Duodenal mucosa (tissue), 2 donors: ENCODE results near the gene MFRP.

Experiments used
- H3K27ac ChIP-seq: one replicate; pipeline ENCODE4 v1.7.0; 2013; ENCODE audit warnings: low read depth, low read length
- H3K27me3 ChIP-seq, 2 donors: one replicate each; pipeline ENCODE4 v1.7.0; 2013; ENCODE audit warnings: low read length in 2 of 2, control low read depth in 1 of 2; ENCODE audit not compliant: insufficient read depth in 2 of 2, control insufficient read depth in 1 of 2
- H3K36me3 ChIP-seq, 2 donors: one replicate each; pipeline ENCODE4 v1.7.0; 2013; ENCODE audit warnings: low read length in 2 of 2, control low read depth in 1 of 2; ENCODE audit not compliant: insufficient read depth in 2 of 2, control insufficient read depth in 1 of 2
- H3K4me1 ChIP-seq, 2 donors: one replicate each; pipeline ENCODE4 v1.7.0; 2013; ENCODE audit warnings: low read length in 2 of 2, control low read depth in 1 of 2; ENCODE audit not compliant: insufficient read depth in 2 of 2, control insufficient read depth in 1 of 2
- H3K4me3 ChIP-seq, 2 donors: one replicate each; pipeline ENCODE4 v1.7.0; 2013; ENCODE audit warnings: low read length in 2 of 2, low read depth in 1 of 2
- H3K9ac ChIP-seq, 2 donors: one replicate each; pipeline ENCODE4 v1.7.0; 2013; ENCODE audit warnings: low read length in 2 of 2, low read depth in 1 of 2
- H3K9me3 ChIP-seq, 2 donors: one replicate each; pipeline ENCODE4 v1.7.0; 2013; ENCODE audit warnings: low read length in 2 of 2, control low read depth in 1 of 2; ENCODE audit not compliant: control insufficient read depth in 1 of 2

The MFRP gene

GRCh38 chr11:119337581-119338317 is 8.8 kb downstream of the MFRP start:
- Histone ChIP-seq H3K9me3 (no peaks in the 10 kb centered on the region), H3K27ac (peak overlapping the region; percentile 59), H3K9ac (peak overlapping the region in 1 of 2 donors; percentile 25), H3K4me3 (no peak overlapping the region), H3K4me1 (peaks cover 38 to 57% of the 10 kb centered on the region in 2 donors), H3K36me3 (peaks cover 0 to 4% of the 10 kb centered on the region in 2 donors), H3K27me3 (peaks cover 0 to 3% of the 10 kb centered on the region in 2 donors)

- Histone ChIP-seq H3K9me3 (no peaks in the 10 kb centered on the region), H3K27me3 (peaks cover 0 to 3% of the 10 kb centered on the region in 2 donors), H3K36me3 (peaks cover 0 to 4% of the 10 kb centered on the region in 2 donors), H3K4me3 (no peak overlapping the region), H3K9ac (no peak overlapping the region), H3K27ac (no peak overlapping the region), H3K4me1 (peaks cover 38 to 57% of the 10 kb centered on the region in 2 donors)
Measured at GRCh38 chr11:119336744-119337469, 9.6 kb downstream of the MFRP start.

GRCh38 chr11:119335655-119336543 is 10.6 kb downstream of the MFRP start:
- Histone ChIP-seq H3K27me3 (peaks cover 0 to 3% of the 10 kb centered on the region in 2 donors), H3K4me3 (peak overlapping the region; percentile 95 to 98), H3K27ac (no peak overlapping the region), H3K9me3 (no peaks in the 10 kb centered on the region), H3K4me1 (peaks cover 32 to 52% of the 10 kb centered on the region in 2 donors), H3K36me3 (peaks cover 0 to 4% of the 10 kb centered on the region in 2 donors), H3K9ac (no peak overlapping the region)

GRCh38 chr11:119335091-119335654 is 11.3 kb downstream of the MFRP start:
- peaks cover 30 to 52% of the 10 kb centered on the region in 2 donors for H3K4me1 ChIP-seq
- peaks cover 0 to 3% of the 10 kb centered on the region in 2 donors for H3K27me3 ChIP-seq
- H3K9ac ChIP-seq, result peak overlapping the region; percentile 81 to 91
- peak overlapping the region; percentile 95 to 98 for H3K4me3 ChIP-seq
- H3K36me3 ChIP-seq, result peaks cover 0 to 4% of the 10 kb centered on the region in 2 donors
- no peaks in the 10 kb centered on the region for H3K9me3 ChIP-seq
- no peak overlapping the region for H3K27ac ChIP-seq

- Histone ChIP-seq H3K9me3 (no peaks in the 10 kb centered on the region), H3K27ac (peak within 1 kb of the TSS; percentile 64), H3K36me3 (peaks cover 0 to 4% of the 10 kb centered on the region in 2 donors), H3K27me3 (peaks cover 3 to 4% of the 10 kb centered on the region in 2 donors), H3K4me1 (peaks cover 28 to 49% of the 10 kb centered on the region in 2 donors), H3K9ac (peak within 1 kb of the TSS; percentile 81 to 91), H3K4me3 (peak within 1 kb of the TSS; percentile 95 to 98)
Measured at GRCh38 chr11:119334174-119334930, 12.2 kb downstream of the MFRP start, which contains the start of gene RNF26. Gene RNF26 (plus strand): TSS chr11:119334527. CDS start chr11:119335123, 596 bp downstream.

- no peak overlapping the region for H3K9ac ChIP-seq
- no peaks in the 10 kb centered on the region for H3K9me3 ChIP-seq
- H3K4me1 ChIP-seq, result peaks cover 15 to 31% of the 10 kb centered on the region in 2 donors
Measured at GRCh38 chr11:119332111-119332765, 14.3 kb downstream of the MFRP start.

GRCh38 chr11:119330237-119330636 is 16.3 kb downstream of the MFRP start:
- Histone ChIP-seq H3K9me3 (no peaks in the 10 kb centered on the region), H3K4me1 (peaks cover 4 to 12% of the 10 kb centered on the region in 2 donors), H3K27ac (no peak overlapping the region), H3K4me3 (no peak overlapping the region), H3K36me3 (no peaks in the 10 kb centered on the region), H3K27me3 (peaks cover 0 to 5% of the 10 kb centered on the region in 2 donors), H3K9ac (no peak overlapping the region)

More at GRCh38 chr11:119332111-119332765, 14.3 kb downstream of the MFRP start:
- H3K4me3 ChIP-seq, result no peak overlapping the region
- H3K27me3 ChIP-seq, result peaks cover 0 to 5% of the 10 kb centered on the region in 2 donors
- no peak overlapping the region for H3K27ac ChIP-seq
- H3K36me3 ChIP-seq, result peaks cover 0 to 4% of the 10 kb centered on the region in 2 donors

- Histone ChIP-seq H3K9me3 (no peaks in the 10 kb centered on the region), H3K27me3 (peaks cover 0 to 5% of the 10 kb centered on the region in 2 donors), H3K4me3 (no peak overlapping the region), H3K36me3 (no peaks in the 10 kb centered on the region), H3K27ac (no peak overlapping the region), H3K4me1 (peaks cover 0 to 5% of the 10 kb centered on the region in 2 donors), H3K9ac (no peak overlapping the region)
Measured at GRCh38 chr11:119329320-119329719, 17.2 kb downstream of the MFRP start.
